GM21390 (cell line): Measurements from ENCODE around the gene MFAP5.
A peak's percentile ranks its signal among the peaks of the same experiment; 100 is the strongest.
"Not testable (repeated sequence)": the region's sequence is repeated elsewhere in the genome, so short reads cannot be mapped to it uniquely, and the experiment has no call there.

Experiments used
- ATAC-seq: cut with Tn5 transposase; IDR thresholded peaks from one replicate; pipeline ENCODE4 v1.9.1; 2021; ENCODE audit not compliant: unreplicated experiment

MFAP5 gene

DNA sequence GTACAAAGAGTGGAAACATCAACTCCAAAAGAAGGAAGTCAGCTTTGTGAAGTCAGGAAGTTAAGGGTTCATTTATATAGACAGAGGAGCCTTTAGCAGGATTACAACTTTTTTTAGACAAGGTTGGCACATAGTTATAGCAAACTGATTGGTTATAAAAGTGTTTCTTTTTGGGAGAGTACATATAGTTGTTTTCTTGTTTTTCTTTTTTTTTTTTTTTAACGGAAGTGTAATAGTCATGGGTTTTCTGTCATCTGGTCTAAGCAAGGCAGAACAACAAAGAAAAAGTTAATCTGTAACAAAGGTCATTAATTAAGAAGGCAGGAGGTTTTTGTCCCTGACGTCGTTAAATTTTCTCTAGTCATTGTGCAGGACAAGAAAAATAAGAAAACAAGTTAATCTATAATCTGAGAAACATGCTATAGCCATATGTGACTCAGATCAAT is 13.0 kb upstream of the MFAP5 start:
- no peak for ATAC-seq

DNA sequence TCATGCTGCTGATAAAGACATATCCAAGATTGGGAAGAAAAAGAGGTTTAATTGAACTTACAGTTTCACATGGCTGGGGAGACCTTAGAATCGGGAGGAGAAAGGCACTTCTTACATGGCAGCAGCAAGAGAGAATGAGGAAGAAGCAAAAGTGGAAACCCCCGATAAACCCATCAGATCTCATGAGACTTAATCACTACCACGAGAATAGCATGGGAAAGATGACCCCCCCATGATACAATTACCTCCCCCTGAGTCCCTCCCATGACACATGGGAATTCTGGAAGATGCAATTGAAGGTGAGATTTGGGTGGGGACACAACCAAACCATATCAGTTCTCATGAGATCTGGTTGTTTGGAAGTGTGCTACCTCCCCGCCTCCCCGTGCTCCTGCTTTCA is 9.8 kb upstream of the MFAP5 start:
- ATAC-seq = no peak

DNA sequence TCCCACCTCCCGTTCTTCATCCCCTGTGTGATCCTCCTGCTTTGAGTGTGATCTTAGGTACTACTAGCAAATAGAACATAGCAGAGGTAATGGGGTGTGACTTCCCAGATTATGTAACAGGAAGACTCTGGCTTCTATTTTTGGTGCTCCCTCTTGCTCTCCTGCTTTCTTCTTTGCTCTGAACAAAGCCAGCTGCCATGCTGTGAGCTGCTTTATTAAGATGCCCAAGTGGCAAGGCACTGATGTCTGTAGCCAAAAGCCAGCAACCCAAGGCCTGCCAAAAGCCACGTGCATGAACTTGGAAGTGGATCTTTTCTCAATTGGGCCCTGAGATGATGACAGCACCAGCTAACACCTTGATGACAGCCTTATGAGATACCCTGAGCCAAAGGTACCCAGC is 5.8 kb upstream of the MFAP5 start:
- ATAC-seq = no peak

DNA sequence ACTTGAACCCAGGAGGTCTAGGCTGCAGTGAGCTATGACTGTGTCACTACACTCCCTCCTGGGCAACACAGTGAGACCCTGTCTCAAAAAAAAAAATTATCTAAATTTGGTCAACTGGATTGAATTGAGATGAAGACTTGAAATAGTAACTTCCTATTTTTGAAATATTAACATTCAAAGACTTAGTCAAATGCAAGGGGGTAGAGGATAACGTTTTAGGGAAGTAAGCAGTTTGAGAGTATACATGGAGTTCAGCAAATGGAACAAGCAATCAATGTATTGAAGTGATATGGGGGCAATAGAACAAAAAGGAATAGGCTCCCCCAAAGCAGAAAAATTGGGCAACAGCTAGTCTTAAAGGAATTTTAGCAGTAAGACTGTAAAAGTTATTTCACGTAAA is 4.6 kb upstream of the MFAP5 start:
- ATAC-seq = no peak

DNA sequence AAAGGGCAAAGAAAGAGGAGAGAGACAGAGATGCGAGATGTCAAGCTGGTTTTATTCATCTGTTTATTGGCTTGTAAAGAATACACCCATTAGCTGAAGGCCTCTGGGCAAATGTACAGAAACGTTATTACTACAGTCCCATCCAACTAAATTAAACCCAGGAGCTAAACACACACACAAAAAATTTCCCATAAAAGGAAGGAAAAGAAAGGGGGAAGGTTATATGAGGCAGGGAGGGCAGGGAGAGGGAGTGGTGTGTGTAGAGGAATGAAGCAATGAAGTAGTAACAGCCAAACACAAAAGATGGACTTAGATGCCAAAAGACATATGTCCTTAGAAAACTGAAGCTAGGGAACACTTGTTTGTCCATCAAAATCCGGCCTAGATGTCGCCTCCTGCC is 3.1 kb upstream of the MFAP5 start:
- ATAC-seq = no peak

DNA sequence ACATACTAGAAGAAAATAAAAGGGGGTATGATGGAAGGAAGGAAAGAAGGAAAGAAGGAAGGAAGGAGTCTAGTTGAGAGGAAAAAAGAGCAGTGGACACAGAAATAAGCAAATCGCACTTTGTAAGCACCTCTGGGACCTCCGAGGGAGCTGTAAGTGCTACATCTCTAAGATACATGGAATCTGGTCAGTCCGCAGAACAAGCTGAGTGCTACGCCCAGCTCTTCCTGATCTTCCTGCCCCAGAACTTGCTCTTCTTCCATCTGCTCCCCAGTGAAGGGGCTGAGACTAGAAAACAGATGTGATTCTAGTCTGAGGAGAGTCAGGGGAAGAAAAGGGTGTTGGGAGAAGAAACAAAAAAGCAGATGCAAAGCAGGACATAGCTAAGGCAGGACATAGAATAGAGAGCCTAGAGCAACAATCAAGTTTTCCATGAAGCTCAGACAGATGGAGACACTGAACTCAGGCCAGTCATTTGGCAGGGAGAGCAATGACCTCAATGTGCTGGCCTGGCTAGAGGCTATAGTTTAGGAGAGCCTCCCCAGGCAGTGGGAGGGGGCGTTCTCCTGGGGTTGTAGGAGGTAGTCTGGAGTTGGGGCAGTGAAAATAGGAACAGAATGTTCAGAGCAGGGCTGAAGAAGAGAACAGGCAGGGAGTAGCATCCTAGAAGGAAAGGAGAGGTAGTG is 1.7 kb upstream of the MFAP5 start:
- no peak for ATAC-seq

DNA sequence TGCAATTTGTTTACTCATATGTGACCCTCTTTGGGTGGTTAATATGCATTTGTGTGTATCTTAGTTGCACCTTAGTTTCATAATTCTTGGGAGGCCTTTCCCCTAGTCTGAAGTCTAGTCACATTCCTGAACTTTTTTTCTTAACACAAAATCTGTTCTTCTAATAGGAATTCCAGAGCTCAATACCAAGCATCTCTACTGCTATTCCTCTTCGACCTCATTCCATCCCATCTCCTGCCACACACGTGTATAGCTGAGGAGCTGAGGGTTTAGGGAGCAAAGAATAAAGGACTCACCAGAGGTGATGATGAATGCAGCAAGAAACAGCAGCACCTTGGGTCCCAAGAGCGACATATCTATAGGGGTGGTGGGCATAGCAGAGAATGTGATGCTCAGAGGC is 875 bp downstream of the MFAP5 start:
- no peak for ATAC-seq

DNA sequence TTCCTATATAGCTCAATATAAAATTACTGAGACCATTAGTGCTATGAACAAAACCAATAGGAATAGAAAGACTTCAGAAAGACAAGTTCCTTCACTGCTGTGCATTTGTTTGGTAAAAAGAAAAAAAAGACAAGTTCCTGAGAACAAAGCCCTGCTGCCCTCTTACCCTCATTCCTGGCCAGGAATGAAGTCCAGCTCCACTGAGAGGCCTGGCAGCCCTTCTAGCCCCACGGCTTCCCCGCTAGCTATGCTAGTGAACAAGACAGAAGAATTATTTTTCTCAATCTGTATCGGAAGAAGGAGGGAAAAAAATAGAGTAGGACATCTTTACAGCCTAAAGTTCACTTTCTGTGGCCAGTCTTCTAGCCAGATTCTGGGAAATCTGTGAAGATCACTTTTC is 1.6 kb downstream of the MFAP5 start:
- no peak for ATAC-seq

DNA sequence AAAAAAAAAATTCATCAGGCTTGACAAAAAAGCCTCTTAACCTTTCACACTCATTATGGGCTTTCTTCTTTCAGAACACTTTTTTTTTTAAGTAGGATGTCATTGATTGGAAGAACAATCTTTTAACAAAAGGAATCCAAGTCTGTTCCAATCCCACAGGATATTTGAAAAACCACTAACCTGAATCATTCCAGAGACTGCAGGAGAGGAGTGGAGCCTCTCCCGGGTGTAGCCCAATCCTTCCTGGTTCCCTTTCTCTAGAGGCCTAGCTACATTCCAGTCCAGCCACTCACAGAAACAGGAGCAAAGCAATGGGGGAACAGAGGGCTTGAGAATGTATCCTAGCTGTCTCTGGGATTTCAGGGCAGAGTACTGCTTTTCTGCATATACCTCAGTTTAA is 4.3 kb downstream of the MFAP5 start:
- no peak for ATAC-seq

DNA sequence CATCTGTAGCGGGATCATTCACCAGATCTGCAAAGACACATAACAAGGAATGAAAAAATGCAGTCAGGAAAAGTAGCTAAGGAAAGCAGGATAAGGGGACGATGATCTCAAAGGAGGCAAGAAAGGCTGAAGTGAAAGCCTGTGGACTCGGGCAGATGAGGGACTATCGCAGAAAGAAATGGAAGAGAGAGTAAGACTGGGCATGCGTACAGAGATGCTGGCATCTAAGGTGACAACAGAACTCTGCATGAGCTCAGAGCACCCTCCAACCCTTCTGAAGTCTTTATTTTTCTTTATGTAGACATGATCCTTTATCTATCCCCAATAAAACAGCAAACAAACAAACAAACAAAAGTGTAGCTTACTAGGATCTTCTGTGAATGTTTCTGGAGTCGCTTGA is 7.2 kb downstream of the MFAP5 start:
- no peak for ATAC-seq

DNA sequence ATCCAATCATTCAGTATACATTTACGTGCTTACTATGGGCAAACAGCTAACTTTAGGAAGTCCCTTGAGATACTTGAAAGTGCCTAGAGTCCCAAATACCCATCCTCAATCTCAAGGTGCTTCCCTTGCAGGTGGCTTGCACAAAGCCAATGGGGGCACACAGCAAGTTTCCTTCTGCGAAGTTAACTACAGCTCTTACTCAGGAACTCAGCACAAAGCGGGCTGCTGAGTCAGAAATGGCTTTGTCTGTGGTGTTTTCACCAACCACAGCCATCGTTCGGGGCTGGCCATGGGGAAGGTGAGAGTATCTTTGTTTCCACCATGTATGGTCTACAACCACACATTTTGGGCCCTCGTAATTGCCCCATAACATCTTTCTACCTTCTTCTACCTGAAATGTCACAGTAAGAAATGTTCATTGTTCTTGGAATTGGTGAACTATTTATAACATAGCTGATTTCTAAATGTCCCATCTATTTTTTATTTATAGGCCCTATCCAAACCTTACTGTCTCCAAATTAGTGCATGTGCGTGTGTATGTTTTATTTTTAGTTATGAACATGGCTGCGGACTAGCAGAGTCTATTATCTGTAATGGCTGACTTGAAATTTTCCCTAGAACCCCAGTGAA is 13.9 kb downstream of the MFAP5 start:
- ATAC-seq = peak; percentile 70

DNA sequence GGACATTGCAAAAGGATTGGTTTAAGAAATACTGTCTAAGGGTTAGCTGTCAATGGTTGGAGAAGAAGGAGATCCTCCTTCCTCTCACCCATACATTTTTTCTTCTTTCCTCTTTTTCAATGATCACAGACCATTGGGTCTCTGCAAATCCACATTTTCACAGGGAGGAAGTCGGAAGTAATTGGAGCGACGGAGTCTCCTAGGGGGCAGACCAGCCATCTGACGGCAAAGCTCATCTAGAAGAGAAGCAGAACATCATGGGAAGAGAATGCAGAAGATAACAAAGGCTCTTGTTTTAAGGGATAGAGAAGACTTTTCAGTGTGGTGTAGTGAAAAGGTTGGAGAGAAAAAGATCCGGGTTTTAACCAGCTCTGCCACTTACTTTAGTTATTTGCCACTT is 14.7 kb downstream of the MFAP5 start:
- ATAC-seq = no peak

DNA sequence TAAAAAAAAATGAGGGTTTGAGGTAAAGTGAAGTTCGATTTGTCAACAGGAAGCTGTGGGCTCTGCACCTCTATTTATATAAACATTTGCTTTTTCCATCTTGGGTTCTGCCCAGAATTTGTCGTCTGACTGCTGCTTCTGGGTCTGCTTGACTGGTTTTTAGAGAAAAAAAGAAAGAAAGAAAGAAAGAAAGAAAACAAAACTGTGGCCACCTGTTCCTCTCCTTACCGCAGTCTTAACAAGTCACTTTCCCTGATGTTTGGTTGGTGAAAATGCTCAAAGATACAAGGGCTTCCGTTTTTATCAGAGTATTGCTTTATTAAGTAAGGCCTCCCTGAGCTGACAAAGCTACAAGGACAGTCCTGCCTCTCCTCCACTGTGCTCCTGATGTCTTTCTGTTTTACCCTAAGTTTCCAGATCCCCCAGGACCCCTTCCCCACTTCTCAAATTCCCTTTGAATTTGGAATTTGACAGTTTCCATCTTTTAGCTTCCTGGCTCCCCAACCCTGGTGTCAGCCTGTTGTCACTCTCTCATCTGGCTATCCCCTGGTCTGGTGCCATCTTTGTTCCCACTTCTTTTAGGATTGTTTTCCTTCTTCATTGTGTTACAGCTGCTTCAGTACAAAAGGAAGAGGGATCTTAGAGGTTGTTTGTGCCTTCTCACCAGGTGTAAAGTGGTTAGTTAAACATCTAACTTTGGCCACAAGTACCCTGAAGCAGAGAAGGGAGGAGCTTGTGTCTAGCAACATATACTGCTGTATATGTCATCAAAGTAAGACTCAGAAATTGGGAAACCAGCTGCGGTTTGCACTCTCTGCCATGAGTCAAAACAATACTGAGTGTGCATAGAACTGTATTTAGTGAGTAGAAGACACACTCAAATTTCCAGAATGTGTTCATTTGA is 18.0 kb downstream of the MFAP5 start:
- ATAC-seq = peak; percentile 62

DNA sequence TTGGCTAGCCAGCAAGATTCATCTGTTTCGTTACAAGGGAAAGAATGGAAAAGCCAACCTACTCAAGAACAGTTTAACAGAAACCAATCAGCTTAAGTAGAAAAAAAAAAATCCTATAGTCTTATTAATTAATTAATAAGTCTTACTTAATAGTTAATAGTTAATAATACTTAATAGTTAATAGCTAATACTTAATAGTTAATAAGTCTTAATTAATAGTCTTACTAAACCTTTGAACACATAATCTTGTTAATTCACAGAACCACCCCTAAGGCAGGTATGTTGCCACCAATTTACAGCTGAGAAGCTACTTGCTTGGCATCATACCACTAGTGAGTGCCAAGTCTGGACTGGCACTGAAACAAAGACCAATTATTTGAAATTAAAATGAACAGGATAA is 19.9 kb downstream of the MFAP5 start:
- ATAC-seq = no peak

DNA sequence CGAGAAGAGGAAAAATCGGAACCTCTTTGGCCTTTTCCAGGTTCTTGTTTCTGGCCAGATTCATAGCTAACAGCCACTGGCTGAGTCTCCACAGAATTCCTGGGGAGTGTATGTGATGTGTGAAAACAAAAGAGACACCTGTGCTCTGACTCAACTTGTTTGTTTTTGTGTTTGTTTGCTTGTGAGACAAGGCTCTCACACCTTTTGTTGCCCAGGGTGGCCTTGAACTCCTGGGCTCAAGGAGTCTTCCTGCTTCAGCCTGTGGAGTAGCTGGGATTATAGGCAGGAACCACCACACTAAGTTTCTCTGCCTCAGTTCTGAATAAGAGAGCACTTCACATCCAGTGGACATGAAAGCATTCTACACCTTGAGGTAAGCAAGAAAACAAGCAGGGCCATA is 22.7 kb downstream of the MFAP5 start:
- ATAC-seq = no peak

DNA sequence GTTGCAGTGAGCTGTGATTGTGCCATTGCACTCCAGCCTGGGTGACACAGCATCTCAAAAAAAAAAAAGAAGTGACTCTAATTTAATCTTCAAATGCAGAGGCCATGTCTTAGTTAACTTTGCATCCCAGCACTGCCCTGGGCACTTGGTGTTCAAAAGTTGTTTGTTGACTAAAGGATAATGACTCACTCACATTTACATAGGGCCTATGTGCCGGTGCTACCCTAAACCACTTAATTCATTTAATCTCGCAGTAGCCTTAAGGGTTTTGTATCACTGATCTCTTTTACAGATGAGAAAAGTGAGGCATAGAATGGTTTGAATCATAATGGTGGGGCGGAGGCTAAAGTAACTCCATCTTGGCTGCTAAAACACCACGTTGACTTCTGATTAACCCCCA is 23.7 kb downstream of the MFAP5 start:
- no peak for ATAC-seq

DNA sequence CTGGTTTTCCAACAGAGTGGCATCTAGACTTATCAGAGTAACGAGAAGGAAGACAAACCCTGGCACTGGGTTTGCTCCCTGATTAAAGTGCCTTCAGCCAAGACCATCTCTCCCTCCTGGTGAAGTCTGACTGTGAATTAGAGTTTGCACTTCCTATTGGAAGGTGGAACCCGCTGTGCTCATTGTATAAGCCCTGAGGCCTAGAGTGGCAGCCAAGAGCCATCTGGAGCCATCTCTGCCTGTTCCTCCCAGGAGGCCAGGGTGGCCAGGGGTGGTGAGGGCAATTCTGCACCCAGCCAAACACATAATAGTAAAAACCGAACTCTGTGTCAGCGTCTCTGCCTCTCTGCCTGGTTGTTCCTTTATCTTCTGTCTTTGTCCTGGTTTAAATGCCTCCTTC is 25.0 kb downstream of the MFAP5 start:
- ATAC-seq = no peak

DNA sequence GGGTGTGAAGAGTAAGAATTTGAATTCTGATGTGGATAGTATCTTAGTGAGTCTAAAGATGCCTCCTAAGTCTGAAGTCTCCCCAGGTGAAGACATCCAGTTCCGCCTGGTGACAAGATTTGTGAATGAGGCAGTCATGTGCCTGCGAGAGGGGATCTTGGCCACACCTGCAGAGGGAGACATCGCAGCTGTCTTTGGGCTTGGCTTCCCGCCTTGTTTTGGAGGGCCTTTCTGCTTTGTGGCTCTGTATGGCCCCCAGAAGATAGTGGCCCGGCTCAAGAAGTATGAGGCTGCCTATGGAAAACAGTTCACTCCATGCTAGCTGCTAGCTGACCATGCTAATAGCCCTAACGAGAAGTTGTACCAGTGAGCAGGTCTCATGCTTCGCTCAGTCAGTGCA is 25.4 kb downstream of the MFAP5 start:
- no peak for ATAC-seq

DNA sequence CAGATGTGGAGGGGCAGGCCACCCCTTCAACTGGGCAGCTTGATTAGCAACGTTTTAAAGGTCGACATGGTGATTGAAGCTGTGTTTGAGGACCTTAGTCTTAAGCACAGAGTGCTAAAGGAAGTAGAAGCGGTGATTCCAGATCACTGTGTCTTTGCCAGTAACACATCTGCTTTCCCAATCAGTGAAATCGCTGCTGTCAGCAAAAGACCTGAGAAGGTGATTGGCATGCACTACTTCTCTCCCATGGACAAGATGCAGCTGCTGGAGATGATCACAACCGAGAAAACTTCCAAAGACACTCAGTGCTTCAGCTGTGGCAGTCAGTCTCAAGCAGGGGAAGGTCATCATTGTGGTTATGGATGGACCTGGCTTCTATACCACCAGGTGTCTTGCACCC is 26.0 kb downstream of the MFAP5 start:
- no peak for ATAC-seq

DNA sequence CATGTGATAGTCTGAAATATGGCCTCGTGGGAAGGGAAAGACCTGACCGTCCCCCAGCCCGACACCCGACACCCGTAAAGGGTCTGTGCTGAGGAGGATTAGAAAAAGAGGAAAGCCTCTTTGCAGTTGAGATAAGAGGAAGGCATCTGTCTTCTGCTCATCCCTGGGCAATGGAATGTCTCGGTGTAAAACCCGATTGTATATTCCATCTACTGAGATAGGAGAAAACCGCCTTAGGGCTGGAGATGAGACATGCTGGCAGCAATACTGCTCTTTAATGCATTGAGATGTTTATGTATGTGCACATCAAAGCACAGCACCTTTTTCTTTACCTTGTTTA is 26.6 kb downstream of the MFAP5 start:
- not testable (repeated sequence) for ATAC-seq

DNA sequence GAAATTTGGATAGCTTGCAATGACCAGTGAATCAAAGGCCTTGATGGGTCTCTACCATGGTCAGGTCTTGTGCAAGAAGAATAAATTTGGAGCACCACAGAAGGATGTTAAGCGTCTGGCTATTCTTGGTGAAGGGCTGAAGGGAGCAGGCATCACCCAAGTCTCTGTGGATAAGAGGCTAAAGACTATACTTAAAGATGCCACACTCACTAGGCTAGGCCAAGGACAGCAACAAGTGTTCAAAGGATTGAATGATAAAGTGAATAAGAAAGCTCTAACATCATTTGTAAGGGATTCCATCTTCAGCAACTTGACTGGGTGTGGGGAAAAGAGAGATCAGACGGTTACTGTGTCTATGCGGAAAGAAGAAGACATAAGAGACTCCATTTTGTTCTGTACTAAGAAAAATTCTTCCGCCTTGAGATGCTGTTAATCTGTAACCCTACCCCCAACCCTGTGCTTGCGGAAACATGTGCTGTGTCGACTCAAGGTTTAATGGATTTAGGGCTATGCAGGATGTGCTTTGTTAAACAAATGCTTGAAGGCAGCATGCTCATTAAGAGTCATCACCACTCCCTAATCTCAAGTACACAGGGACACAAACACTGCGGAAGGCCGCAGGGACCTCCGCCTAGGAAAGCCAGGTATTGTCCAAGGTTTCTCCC is 27.2 kb downstream of the MFAP5 start:
- ATAC-seq = not testable (repeated sequence)

DNA sequence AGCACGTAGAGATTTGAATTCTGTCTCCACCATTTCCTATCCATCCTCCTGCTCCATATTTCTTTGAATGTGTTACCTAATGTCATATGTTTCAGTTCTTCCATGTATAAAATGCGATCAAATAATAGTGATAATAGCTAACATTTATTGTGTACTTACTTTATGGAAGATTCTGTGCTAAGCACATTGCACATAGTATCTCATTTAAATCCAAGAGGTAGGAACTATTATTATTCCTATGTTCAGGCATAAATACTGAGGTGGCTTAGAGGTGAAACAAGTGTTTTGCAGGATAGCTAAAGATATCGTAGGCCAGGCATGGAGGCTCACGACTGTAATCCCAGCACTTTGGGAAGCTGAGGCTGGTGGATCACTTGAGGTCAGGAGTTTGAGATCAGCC is 32.5 kb downstream of the MFAP5 start:
- ATAC-seq = no peak
